ENCODE results near the gene RNF150. TPM values are rescaled to one million over a fixed set of nuclear protein-coding genes. Genes with fewer than 3 reads are reported as not detected.
A peak's percentile ranks its signal among the peaks of the same experiment; 100 is the strongest.

Gene RNF150
- total RNA-seq, 1 donor from 2014 or later, result under 0.01 TPM

DNA sequence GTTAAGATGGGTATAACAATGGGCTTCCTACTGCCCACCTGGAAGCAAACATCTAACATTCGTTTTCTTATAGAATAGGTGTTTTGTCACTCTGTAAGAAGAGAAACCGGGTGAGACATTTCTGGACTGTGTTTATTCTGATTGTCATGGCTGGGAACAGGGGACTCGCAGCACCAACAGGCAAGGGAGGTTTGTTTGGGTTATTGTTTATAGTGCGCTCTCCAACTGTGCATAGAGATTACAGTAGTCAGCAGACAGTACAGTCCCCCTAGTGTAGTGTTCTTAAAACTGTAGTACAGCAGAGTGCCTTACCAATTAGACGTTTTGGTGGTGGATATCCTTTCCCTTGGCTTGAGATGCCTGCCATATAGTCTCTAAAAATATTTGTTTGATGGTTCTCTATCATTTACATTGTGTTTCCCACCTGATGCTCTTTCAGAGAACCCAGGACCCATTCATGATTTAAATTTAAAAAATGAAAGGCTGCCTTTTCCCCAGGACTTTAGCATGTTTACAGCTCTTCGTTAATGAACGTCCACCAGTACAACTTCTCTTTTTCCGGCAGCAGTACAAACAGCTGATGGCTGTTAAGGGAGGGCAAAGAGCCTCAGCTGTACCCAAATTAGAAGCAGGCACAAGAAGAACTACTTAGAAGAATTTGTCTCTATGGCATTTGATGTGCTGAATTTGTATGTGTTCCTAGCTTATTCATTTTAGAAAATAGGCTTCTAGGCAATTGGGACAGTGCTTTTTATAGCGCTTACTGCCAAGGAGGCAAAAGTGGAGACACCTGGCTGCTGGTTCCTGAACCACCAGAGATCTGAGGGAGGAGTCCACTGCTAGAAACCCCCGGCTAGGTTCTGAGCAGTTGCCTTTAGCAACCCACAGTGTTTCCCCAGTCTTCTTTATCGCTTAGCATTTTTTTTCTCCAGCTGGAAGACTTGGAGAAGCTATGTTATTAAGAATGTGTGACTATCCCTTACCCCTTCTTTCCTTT, 1.0 kb upstream of the RNF150 start:
- H3K27me3 ChIP-seq (ENCODE audit: control insufficient read depth, insufficient read depth, low read length), result peaks cover 13% of the 10 kb centered on the region
- FAIRE-seq (no peak), DNase-seq (ENCODE audit: low read depth) (no peak)
- no peak overlapping the region for H3K4me3 ChIP-seq (ENCODE audit: low read depth, low read length)
- no peak for TF ChIP-seq CTCF (IDR thresholded peaks at IDR 0.05; ENCODE audit: insufficient read depth, low read length, severe bottlenecking)
- no peaks in the 10 kb centered on the region for H3K36me3 ChIP-seq (ENCODE audit: control insufficient read depth, insufficient read depth, low read length)

- DNase-seq (ENCODE audit: low read depth) (no peak), FAIRE-seq (no peak)
- no peaks in the 10 kb centered on the region for H3K36me3 ChIP-seq (ENCODE audit: control insufficient read depth, insufficient read depth, low read length)
- TF ChIP-seq CTCF (IDR thresholded peaks at IDR 0.05; ENCODE audit: insufficient read depth, low read length, severe bottlenecking), result no peak
- peaks cover 15% of the 10 kb centered on the region for H3K27me3 ChIP-seq (ENCODE audit: control insufficient read depth, insufficient read depth, low read length)
- peak overlapping the region; percentile 52 for H3K4me3 ChIP-seq (ENCODE audit: low read depth, low read length)
Observed at GRCh38 chr4:141132709-141133145, 542 bp downstream of the RNF150 start.

GRCh38 chr4:141132072-141132708, 1.1 kb downstream of the RNF150 start:
- H3K27me3 ChIP-seq (ENCODE audit: control insufficient read depth, insufficient read depth, low read length), result peaks cover 15% of the 10 kb centered on the region
- no peak for FAIRE-seq
- TF ChIP-seq CTCF (IDR thresholded peaks at IDR 0.05; ENCODE audit: insufficient read depth, low read length, severe bottlenecking), result no peak

DNA sequence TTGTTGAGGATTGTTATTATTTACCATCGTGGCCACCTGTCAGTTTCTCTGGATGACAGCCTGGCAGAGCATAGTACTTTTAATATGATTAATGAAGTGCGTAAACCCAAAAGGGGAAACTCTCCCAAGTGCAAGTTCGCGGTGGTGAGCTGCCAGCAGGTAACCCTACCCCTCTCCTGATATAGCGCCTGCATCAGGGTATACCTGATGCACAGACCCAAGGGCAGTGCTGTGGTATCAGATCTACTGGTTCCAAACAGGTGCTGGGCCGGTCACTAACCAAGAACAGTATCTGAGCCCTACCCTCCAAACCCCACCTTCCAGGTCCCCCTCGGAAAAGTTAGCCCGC, 1.6 kb downstream of the RNF150 start:
- no peak overlapping the region for H3K4me3 ChIP-seq (ENCODE audit: low read depth, low read length)
- DNase-seq (ENCODE audit: low read depth) (no peak), FAIRE-seq (no peak)
- peaks cover 15% of the 10 kb centered on the region for H3K27me3 ChIP-seq (ENCODE audit: control insufficient read depth, insufficient read depth, low read length)
- H3K36me3 ChIP-seq (ENCODE audit: control insufficient read depth, insufficient read depth, low read length), result no peaks in the 10 kb centered on the region
- TF ChIP-seq CTCF (IDR thresholded peaks at IDR 0.05; ENCODE audit: insufficient read depth, low read length, severe bottlenecking), result no peak

More at GRCh38 chr4:141132072-141132708, 1.1 kb downstream of the RNF150 start:
- no peaks in the 10 kb centered on the region for H3K36me3 ChIP-seq (ENCODE audit: control insufficient read depth, insufficient read depth, low read length)
- DNase-seq (ENCODE audit: low read depth), result no peak
- peak overlapping the region; percentile 52 for H3K4me3 ChIP-seq (ENCODE audit: low read depth, low read length)

- Histone ChIP-seq H3K36me3 (ENCODE audit: control insufficient read depth, insufficient read depth, low read length) (no peaks in the 10 kb centered on the region), H3K4me3 (ENCODE audit: low read depth, low read length) (no peak overlapping the region), H3K27me3 (ENCODE audit: control insufficient read depth, insufficient read depth, low read length) (peaks cover 15% of the 10 kb centered on the region)
- DNase-seq (ENCODE audit: low read depth) (no peak), FAIRE-seq (no peak)
- no peak for TF ChIP-seq CTCF (IDR thresholded peaks at IDR 0.05; ENCODE audit: insufficient read depth, low read length, severe bottlenecking)
Observed at GRCh38 chr4:141130947-141131605, 2.2 kb downstream of the RNF150 start.

All from bronchial epithelial cell (primary cell).